ENCODE measurements around the gene GRID1.
A peak's percentile ranks its signal among the peaks of the same experiment; 100 is the strongest.

GRID1 gene

DNA sequence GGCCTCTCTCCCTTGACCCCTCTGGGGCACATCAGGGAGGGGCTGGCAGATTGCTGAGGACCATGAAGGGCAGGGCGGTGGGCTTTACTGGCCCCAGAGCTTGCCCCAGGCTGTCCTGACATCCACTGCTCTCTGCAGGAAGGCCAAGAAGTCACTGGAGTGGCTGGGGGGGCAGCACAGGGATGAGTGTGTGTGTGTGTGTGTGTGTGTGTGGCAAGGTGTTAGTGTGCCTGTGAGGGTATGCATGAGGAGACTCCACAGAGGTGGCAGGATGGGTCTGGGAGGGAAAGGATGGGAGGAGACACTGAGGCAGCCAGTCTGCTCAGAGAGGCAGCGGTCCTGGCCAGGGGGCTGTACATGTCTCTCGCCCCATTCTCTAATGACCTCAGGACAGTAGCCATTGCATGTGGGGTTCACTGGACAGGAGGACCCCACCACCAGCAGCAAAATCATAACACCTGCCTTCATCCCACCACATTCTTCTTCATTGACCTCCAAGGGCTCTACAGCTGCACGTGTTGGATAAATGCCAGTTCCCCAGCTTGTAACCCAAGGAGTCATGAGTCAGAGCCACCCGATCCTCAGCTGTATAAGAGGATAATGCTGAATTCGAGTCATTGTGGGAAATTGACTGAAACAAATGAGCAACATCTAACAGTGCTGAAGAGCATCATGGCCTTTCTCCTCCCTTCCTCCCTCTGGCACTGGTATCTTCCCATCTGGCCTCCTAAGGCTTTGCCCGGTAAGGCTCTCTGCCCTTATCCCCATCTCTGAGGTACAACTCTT is 720.5 kb downstream of the GRID1 start:
- H3K4me3 Mint-ChIP-seq, result no peak overlapping the region
- peaks cover 0 to 8% of the 10 kb centered on the region in 2 donors for H3K9me3 Mint-ChIP-seq
- H3K27ac Mint-ChIP-seq, result no peak overlapping the region
- peaks cover 7% of the 10 kb centered on the region for H3K27me3 Mint-ChIP-seq
- H3K4me1 Mint-ChIP-seq, result no peaks in the 10 kb centered on the region
- DNase-seq (no peak), ATAC-seq (no peak)

DNA sequence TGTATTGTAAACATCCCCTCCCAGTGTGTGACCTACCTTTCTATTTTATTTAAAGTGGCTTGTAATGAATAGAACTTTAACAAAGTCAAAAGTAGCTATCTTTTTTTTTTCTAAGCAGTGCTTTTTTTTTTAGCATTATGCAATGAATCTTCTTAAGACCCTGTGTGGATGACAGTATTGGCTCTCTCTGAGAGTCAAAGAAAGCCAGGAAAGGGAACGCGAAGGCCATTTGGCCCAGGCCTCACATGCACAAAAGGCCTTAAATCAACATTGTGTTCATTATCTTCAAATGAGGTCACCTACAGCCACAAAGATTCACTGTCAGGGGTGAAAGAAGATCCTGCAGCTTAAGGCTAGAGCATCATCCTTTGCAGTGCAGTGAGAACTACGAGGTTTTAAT is 721.5 kb downstream of the GRID1 start:
- ATAC-seq (no peak), DNase-seq (no peak)
- no peaks in the 10 kb centered on the region for H3K4me1 Mint-ChIP-seq
- H3K27ac Mint-ChIP-seq, result no peak overlapping the region
- no peak overlapping the region for H3K4me3 Mint-ChIP-seq
- H3K9me3 Mint-ChIP-seq, result peaks cover 0 to 8% of the 10 kb centered on the region in 2 donors
- peaks cover 7% of the 10 kb centered on the region for H3K27me3 Mint-ChIP-seq

DNA sequence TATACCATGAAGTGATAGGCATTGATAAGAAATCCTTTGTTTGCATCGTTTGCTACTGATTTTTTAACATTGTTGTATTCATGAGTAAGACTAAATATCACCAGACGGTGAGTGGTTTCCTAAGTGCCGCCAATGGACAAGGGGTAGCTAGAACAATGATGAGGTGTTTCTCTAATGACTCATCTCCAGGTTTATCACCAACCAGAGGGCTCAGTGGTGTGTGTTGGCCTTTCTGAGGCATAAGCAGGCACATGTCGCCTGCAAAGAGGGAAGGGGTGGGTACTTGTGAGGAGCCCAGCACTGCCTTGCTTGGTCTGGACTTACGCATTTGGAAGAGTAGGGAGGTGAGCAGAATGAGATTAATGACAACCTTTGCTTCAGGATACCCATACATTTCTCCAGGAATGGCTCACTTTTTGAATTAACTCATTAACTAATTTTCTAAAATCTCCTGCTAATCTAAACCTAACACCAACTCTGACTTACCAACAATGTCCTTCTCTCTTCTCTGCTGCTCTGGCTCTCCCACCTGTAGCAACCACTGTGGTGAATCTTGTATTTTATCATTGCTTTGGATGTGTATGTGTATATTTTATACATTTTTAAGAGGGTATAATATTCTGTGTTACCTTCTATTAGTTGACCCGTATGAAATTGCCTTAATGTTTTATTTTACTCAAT is 722.6 kb downstream of the GRID1 start:
- H3K9me3 Mint-ChIP-seq, result peaks cover 0 to 8% of the 10 kb centered on the region in 2 donors

DNA sequence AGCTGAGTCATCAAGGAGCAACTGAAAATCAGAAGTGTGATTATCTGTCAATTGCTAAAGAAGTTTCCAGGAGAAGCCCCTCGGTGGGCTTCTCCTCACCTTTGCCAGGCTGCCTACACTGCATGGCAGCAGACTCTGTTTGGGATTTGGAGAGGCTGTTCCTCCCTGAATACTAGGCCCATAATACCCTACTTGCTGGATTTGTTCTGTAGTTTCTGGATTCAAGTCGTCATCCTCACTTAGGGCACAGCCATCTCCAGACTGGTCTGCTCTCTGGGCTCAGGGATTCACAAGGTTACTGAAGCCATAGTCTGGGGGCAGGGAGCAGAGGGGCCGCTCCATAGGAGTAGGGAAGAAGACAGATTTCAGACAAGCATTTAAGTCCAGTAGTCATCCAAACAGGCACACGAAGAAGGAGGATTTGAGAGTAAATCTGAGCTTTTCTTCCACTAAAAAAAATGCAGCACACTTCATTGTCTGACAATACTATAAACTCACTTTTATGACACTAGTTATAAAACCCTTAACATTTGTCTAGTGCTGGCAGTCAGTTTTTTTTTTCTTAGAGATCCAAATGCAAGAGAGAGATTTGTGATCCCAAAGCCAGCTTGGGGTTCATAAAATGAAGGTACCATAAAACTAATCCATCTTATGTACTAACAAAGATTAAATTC is 723.3 kb downstream of the GRID1 start:
- Mint-ChIP-seq H3K4me1 (no peaks in the 10 kb centered on the region), H3K9me3 (peaks cover 0 to 3% of the 10 kb centered on the region in 2 donors), H3K27me3 (peaks cover 1% of the 10 kb centered on the region), H3K4me3 (no peak overlapping the region), H3K27ac (peak overlapping the region in 1 of 2 donors; percentile 29)
- ATAC-seq (no peak), DNase-seq (no peak)

More for the DNA sequence above, 722.6 kb downstream of the GRID1 start:
- Mint-ChIP-seq H3K4me1 (no peaks in the 10 kb centered on the region), H3K27ac (no peak overlapping the region), H3K27me3 (peaks cover 7% of the 10 kb centered on the region), H3K4me3 (no peak overlapping the region)
- DNase-seq, result no peak
- ATAC-seq, result no peak

DNA sequence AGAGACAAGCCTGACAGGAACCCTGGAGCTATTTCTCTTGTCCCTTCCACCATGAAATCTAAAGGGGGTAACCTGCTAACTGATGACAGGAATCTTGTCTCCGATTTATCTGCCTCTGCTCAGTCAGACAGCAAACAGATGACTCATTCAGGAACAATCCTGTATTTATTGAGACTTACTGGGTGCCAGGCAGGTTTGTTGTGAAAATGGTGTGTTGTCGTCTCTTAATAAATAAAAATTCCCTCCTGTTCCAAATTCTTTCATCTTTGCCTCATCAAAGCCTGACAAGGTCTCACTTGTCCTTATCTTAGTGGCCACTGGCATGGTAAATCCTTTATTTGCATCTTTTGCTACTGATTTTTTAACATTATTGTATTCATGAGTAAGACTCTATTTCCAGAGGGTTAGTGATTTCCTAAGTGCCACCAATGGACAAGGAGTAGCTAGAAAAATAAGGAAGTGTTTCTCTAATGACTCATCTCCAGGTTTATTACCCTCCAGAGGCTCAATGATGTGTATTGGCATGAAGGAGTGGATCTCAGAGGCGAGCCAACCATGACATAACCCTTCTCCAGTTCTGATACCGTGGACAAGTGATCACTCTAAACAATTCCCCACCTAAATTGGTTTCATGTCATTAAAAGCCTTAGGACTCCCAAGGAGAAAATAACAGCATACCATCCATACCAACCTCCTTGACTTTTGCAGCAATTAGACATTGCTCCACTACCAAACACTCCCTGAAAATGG is 724.0 kb downstream of the GRID1 start:
- H3K4me3 Mint-ChIP-seq, result no peak overlapping the region
- no peak for ATAC-seq
- peak overlapping the region in 1 of 2 donors; percentile 34 for H3K27ac Mint-ChIP-seq
- H3K4me1 Mint-ChIP-seq, result no peaks in the 10 kb centered on the region
- no peak for DNase-seq
- H3K27me3 Mint-ChIP-seq, result no peaks in the 10 kb centered on the region
- no peaks in the 10 kb centered on the region for H3K9me3 Mint-ChIP-seq

DNA sequence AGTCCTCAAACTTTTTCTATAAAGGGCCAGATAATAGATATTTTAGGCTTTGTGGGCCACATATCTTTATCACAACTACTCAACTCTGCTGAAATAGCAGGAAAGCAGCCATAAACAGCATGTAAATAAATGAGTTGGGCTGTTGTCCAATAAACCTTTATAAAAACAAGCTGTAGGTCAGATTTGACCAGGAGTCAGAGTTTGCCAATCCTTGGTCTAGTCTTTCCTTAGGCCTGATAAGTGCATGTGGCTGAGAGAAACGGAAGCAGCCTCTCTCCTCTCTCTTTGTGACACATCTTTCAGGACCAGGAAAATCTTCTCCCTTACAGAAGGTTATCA is 724.5 kb downstream of the GRID1 start:
- no peak for ATAC-seq

DNA sequence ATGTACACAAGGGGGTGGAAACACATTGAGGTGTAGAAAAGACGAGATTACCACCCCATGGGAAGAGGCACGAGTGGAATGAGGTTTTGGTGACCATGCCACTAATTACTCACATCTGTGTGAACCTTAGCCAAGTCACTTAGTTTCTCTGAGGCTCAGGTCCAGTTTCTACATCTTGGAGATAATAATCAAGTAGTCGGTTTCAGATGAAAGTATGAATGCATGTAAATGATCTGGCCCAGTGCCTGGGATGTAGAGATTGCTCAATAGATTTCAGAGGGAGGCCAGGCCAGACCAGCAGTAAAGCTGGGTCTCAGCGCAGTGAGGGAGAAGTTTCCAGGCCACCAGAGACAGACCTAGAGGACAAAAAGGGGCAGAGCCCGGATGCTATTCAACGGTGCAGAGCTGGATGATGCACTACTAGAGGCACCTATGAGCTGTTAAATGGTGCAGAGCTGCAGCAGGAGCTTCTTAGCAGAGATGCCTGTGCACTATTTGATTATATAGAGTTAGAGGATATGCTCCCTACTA is 725.1 kb downstream of the GRID1 start:
- Mint-ChIP-seq H3K27me3 (no peaks in the 10 kb centered on the region), H3K4me3 (no peak overlapping the region), H3K4me1 (no peaks in the 10 kb centered on the region), H3K9me3 (no peaks in the 10 kb centered on the region), H3K27ac (peak overlapping the region in 1 of 2 donors; percentile 80)
- no peak for ATAC-seq
- no peak for DNase-seq

More for the DNA sequence above, 724.5 kb downstream of the GRID1 start:
- no peaks in the 10 kb centered on the region for H3K9me3 Mint-ChIP-seq
- DNase-seq, result no peak
- H3K4me1 Mint-ChIP-seq, result no peaks in the 10 kb centered on the region
- H3K27me3 Mint-ChIP-seq, result no peaks in the 10 kb centered on the region
- H3K27ac Mint-ChIP-seq, result no peak overlapping the region
- H3K4me3 Mint-ChIP-seq, result no peak overlapping the region

DNA sequence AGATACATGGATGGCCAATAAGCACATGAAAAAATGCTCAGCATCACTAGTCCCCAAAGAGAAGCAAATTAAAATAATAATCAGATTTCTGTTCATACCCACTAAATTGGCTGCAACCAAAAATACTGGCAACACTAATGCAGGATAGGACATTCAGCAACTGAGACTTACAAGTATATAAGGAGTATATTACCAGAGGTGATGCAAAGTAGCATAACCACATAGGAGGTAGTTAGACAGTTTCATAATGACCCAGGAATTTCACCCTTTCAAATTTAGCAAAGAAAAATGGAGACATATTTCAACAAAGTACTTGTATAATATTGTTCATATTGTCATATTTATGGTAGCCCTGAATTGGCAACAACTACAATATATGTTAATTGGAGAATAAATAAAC is 727.8 kb downstream of the GRID1 start:
- H3K27ac Mint-ChIP-seq, result no peak overlapping the region
- no peaks in the 10 kb centered on the region for H3K9me3 Mint-ChIP-seq
- no peaks in the 10 kb centered on the region for H3K4me1 Mint-ChIP-seq
- no peak overlapping the region for H3K4me3 Mint-ChIP-seq
- ATAC-seq (no peak), DNase-seq (no peak)
- H3K27me3 Mint-ChIP-seq, result no peaks in the 10 kb centered on the region

DNA sequence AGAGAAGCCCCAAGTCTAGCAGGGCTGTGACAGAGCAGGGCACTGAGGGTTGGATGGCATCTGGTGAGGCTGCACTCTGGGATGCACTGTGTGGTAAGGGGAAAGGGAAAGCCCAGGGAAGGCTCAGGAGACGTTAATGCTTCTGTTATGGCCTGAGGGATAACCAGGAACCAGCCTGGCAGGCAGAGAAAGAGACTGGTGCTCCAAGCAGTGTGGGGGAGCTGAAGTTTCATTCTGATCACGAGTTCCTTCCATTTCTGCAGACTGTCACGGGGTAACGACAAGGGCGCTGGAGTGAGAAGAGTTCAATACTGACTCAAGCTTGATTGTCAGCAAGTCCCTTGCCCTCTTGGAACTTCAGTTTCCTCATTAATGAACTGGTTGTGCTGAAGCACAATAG is 730.9 kb downstream of the GRID1 start:
- Mint-ChIP-seq H3K27ac (no peak overlapping the region), H3K27me3 (no peaks in the 10 kb centered on the region), H3K9me3 (no peaks in the 10 kb centered on the region), H3K4me3 (no peak overlapping the region), H3K4me1 (no peaks in the 10 kb centered on the region)
- no peak for DNase-seq
- ATAC-seq, result no peak

DNA sequence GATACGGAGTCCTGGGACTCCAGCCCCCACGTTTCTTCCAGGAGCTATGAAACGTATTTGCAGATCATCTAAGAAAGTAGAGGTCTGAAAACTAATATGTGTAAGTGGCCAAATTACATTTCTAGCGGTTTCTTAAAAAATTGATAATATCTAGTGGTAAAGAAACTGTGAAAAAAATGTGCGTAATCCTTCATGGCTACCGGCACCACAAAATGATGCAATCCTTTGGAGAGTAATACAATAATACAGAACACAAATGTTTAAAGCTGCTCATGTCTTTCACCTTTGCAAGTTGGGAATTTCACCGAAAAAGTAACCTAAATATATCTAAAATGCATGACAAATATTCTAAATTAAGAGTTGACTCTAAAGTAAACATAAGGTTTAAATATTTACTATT is 742.1 kb downstream of the GRID1 start:
- ATAC-seq (no peak), DNase-seq (no peak)
- peaks cover 15% of the 10 kb centered on the region for H3K27me3 Mint-ChIP-seq
- H3K4me3 Mint-ChIP-seq, result no peak overlapping the region
- H3K9me3 Mint-ChIP-seq, result no peaks in the 10 kb centered on the region
- no peak overlapping the region for H3K27ac Mint-ChIP-seq
- H3K4me1 Mint-ChIP-seq, result peaks cover 5% of the 10 kb centered on the region

DNA sequence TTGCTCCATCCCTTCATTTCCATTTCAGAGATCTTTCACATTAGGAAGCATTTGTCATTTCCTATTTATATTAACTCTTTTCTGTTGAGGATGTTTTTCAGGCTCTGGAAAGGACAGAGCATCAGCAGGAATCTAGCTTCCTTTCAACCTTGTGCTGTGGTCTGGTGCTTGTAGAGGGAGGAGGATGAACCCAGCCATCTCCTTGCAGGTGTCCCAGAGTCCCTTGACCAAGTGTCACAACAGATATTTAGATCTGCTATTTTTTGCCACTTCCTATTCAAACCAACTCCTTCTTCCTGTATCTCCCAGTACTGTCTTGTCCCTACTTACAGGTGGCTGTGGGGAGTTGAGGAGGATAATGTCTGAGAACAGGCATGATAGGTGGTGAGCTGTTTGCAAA is 742.8 kb downstream of the GRID1 start:
- H3K9me3 Mint-ChIP-seq, result no peaks in the 10 kb centered on the region
- H3K27ac Mint-ChIP-seq, result no peak overlapping the region
- H3K27me3 Mint-ChIP-seq, result peaks cover 15% of the 10 kb centered on the region
- ATAC-seq (no peak), DNase-seq (no peak)
- H3K4me1 Mint-ChIP-seq, result peaks cover 5% of the 10 kb centered on the region
- H3K4me3 Mint-ChIP-seq, result no peak overlapping the region

DNA sequence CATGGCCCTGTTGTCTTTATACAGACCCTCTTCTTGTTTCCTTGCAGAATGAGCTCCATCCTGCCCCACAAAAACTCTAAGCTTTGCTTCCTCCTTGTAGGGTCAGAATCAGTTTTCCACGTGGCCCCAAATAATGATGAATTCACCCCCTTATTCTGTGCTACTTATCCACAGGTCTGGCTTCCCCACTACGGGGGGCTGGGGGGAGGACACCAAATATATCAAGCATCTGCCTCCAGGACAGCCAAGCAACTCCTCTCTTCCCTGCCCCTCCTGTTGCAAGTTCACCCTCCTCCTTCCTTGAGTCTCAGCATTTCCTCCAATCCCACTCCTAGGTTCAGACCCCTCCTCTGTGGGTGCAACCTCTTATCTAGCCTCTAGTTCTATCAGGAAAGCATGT is 743.3 kb downstream of the GRID1 start:
- peaks cover 5% of the 10 kb centered on the region for H3K4me1 Mint-ChIP-seq
- no peak overlapping the region for H3K27ac Mint-ChIP-seq
- H3K9me3 Mint-ChIP-seq, result no peaks in the 10 kb centered on the region
- H3K27me3 Mint-ChIP-seq, result peaks cover 15% of the 10 kb centered on the region
- no peak for ATAC-seq
- H3K4me3 Mint-ChIP-seq, result no peak overlapping the region
- no peak for DNase-seq

DNA sequence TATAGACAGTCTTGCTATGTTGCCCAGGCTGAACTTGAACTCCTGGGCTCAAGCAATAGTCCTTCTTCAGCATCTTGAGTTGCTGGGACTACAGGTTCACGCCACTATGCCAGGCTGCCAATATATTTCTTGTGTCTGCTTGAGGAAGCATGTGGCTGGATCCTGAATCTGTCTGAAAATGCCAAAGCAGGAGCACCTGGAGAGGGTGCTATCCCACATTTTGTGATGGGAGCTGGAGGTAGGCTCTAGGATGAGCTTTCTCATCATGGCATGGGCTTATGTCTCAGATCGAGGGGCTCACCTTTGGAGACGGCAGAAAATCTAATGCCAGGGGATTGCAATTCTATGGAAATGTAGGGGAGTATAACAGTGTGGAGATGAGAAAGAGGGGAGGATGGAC is 744.2 kb downstream of the GRID1 start:
- H3K4me1 Mint-ChIP-seq, result peaks cover 5% of the 10 kb centered on the region
- ATAC-seq (no peak), DNase-seq (no peak)
- peaks cover 15% of the 10 kb centered on the region for H3K27me3 Mint-ChIP-seq
- H3K27ac Mint-ChIP-seq, result no peak overlapping the region
- no peak overlapping the region for H3K4me3 Mint-ChIP-seq
- no peaks in the 10 kb centered on the region for H3K9me3 Mint-ChIP-seq

DNA sequence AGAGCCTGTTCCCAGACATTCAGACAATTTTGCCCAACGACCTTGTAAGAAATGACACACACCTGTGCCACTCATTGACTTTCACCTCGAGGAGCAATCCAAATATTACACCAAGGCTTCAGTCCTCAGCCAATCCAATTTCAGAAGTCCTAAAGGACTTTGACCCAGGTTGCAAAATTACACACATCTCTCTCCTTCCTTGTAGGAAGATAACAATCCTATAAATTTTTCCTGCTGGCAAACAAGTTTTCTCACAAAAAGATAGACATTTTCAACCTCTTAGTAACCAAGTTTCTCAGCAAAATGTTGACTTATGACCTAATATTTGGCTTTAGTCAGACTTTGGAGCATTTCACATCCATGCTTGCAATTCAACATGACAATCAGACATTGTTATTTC is 745.0 kb downstream of the GRID1 start:
- H3K27ac Mint-ChIP-seq, result no peak overlapping the region
- H3K4me3 Mint-ChIP-seq, result no peak overlapping the region
- H3K27me3 Mint-ChIP-seq, result peaks cover 15% of the 10 kb centered on the region
- H3K9me3 Mint-ChIP-seq, result no peaks in the 10 kb centered on the region
- no peak for ATAC-seq
- no peak for DNase-seq
- peaks cover 5% of the 10 kb centered on the region for H3K4me1 Mint-ChIP-seq

DNA sequence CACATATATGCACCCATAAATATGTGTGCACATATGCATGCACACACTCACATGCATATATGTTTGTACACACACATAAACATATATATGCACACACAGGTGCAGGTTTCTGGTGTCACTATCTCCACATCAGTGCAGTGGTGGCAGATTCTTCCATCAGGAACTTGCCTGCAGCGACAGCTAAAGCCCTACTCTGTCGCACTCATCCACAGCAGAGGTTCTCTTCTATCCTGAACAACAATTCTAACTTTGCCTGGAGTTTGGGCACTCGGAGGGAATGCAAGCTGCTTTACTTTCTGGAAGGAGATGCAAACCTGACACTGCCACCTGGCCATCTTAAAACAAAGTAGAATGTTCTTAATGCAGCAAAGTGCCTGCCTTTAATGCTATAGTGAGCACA is 745.8 kb downstream of the GRID1 start:
- Mint-ChIP-seq H3K9me3 (no peaks in the 10 kb centered on the region), H3K4me3 (no peak overlapping the region), H3K27ac (no peak overlapping the region), H3K4me1 (peaks cover 5% of the 10 kb centered on the region), H3K27me3 (peaks cover 15% of the 10 kb centered on the region)
- DNase-seq, result no peak
- no peak for ATAC-seq
